ENCODE measurements around the gene ATP9A. TPM values are rescaled to one million over a fixed set of nuclear protein-coding genes. Genes with fewer than 3 reads are reported as not detected.

The ATP9A gene
- total RNA-seq, 5 donors from 2014 or later (not counting 1 experiment from before 2014, with no cell fraction given): 0.44 to 0.85 (median 0.72) TPM

DNA sequence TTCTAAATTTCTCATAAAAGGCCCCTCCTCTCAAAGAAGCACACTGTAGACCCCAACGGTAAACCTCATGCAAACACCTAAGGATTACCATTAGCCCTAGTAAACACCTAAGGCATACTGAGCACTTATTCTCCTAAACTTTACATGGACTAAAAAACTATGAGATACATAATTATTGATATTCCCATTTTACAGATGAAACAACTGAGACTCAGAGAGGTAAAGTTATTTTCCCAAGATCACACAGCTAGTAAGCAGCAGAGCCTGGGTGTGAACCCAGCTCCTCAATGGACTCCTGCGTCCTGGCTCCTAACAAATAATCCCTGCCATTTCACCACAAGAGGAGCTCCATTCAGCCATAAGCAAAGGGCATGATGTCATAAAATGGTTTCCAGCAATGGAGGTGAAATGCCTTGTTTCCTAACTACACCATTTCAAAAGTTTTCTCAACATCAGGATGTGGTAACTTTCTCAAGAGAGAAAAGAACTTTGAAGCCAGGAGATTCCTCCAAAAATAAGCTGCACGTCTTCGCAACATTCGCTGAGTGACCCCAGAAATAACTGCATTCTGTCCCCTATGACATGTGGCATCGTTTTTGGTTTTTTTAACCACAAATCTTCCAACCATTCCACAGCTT is 4.1 kb downstream of the ATP9A start:
- Mint-ChIP-seq H3K9me3 (peaks cover 0 to 4% (median 0%) of the 10 kb centered on the region in 3 donors), H3K4me1 (peaks cover 5 to 11% (median 7%) of the 10 kb centered on the region in 3 donors), H3K27ac (no peak overlapping the region), H3K4me3 (no peak overlapping the region), H3K36me3 (no peaks in the 10 kb centered on the region), H3K27me3 (peaks cover 13 to 27% of the 10 kb centered on the region in 2 donors)
- Histone ChIP-seq H3K4me3 (ENCODE audit: control insufficient read depth in 1 of 2, extremely low read depth in 1 of 2, low read length in 1 of 2) (no peak overlapping the region), H3K27ac (ENCODE audit: low read length) (no peak overlapping the region), H3K4me1 (ENCODE audit: control insufficient read depth in 1 of 2, extremely low read depth in 1 of 2, insufficient read depth in 2 of 2, low read length in 2 of 2) (peaks cover 0 to 16% of the 10 kb centered on the region in 2 experiments), H3K36me3 (ENCODE audit: control insufficient read depth in 2 of 2, extremely low read depth in 1 of 2, insufficient read depth in 1 of 2, low read length in 1 of 2) (no peaks in the 10 kb centered on the region), H3K9me3 (no peaks in the 10 kb centered on the region), H3K27me3 (replicated peaks in 1 of 2; ENCODE audit: control insufficient read depth in 2 of 2, extremely low read depth in 1 of 2, insufficient read depth in 2 of 2, low read length in 1 of 2) (peaks cover 0 to 26% of the 10 kb centered on the region in 2 experiments)
- ATAC-seq (replicated peaks in 1 of 4) (no peak), DNase-seq (no peak)
- POLR2A ChIA-PET: no interaction called here
- WGBS (ENCODE audit: insufficient coverage): 60% methylated on average over 1 of the region's 6 CpGs
- CTCF ChIA-PET: interaction anchor here in 1 of 2 donors (0.6 kb wide), 1 partner anchor 178 kb away, joined by 7 read pairs; no protein-coding TSS in a partner anchor

DNA sequence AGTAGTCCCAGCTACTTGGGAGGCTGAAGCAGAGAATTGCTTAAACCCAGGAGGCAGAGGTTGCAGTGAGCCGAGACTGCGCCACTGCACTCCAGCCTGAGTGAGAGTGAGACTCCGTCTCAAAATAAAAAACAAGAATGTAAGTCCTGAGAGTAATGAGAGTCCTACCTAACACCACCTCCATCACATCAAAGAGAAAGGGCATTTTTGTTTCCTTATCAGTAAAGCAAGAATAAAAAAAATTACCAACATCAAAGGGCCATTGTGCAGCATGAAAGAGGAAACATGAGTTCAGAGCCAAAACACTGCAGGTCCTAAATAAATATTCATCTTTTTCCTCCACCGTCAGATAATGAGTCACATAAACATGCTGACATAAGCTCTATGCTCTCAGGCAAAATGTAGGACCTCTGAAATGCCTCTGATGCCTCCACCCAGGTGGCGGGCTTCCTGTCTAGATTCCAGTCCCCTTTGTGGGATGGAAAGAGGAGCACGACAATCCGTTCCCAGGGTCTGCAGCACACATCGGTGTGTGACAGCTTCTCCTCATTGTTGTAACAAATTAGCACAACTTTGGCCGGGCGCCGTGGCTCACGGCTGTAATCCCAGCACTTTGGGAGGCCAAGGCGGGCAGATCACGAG is 7.2 kb downstream of the ATP9A start:
- H3K9me3 ChIP-seq: no peaks in the 10 kb centered on the region
- H3K4me1 ChIP-seq (ENCODE audit: control insufficient read depth in 1 of 2, extremely low read depth in 1 of 2, insufficient read depth in 2 of 2, low read length in 2 of 2): no peaks in the 10 kb centered on the region
- Mint-ChIP-seq H3K36me3 (no peaks in the 10 kb centered on the region), H3K4me1 (no peaks in the 10 kb centered on the region), H3K27ac (no peak overlapping the region), H3K9me3 (peaks cover 0 to 4% (median 0%) of the 10 kb centered on the region in 3 donors), H3K27me3 (peaks cover 7 to 18% of the 10 kb centered on the region in 2 donors), H3K4me3 (no peak overlapping the region)
- ChIA-PET POLR2A (no interaction called here), CTCF (no interaction called here)
- H3K4me3 ChIP-seq (ENCODE audit: control insufficient read depth in 1 of 2, extremely low read depth in 1 of 2, low read length in 1 of 2): no peak overlapping the region
- no peak for DNase-seq
- 91% methylated on average over 10 of the region's 14 CpGs for WGBS (ENCODE audit: insufficient coverage)
- no peak for ATAC-seq (replicated peaks in 1 of 4)
- no peak overlapping the region for H3K27ac ChIP-seq (ENCODE audit: low read length)
- H3K36me3 ChIP-seq (ENCODE audit: control insufficient read depth in 2 of 2, extremely low read depth in 1 of 2, insufficient read depth in 1 of 2, low read length in 1 of 2): no peaks in the 10 kb centered on the region
- H3K27me3 ChIP-seq (replicated peaks in 1 of 2; ENCODE audit: control insufficient read depth in 2 of 2, extremely low read depth in 1 of 2, insufficient read depth in 2 of 2, low read length in 1 of 2): peaks cover 0 to 11% of the 10 kb centered on the region in 2 experiments

DNA sequence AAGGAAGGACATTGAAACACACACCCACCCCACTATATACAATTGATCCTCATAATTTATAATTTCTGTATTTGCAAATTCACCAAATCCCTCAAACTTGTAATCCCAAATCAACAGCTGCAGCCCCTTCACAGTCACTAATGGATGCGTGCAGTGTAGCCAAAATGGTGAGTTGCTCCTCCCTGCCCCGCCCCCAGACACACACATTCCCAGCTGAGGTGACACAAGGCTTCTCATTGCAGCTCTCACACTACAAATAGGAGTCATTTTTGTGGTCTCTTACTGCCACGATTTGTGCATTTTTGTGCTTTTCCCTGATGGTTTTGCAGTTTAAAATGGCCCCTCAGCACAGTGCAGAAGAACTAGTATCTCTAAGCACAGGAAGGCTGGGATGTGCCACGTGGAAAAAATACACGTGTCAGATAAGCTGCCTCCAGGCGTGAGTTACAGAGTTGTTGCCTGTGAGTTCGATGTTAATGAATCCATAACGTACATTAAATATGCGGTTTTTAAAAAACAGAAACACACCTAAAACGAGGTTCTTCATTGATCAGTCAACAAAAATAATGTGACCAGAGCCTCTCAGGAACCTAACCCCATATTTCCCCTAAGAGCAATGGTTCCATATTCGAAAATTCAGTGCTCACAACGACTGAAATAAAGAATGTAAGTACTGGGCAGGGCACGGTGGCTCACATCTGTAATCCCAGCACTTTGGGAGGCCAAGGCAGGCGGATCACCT is 8.2 kb downstream of the ATP9A start:
- Histone ChIP-seq H3K27ac (ENCODE audit: low read length) (no peak overlapping the region), H3K27me3 (replicated peaks in 1 of 2; ENCODE audit: control insufficient read depth in 2 of 2, extremely low read depth in 1 of 2, insufficient read depth in 2 of 2, low read length in 1 of 2) (peaks cover 0 to 11% of the 10 kb centered on the region in 2 experiments), H3K36me3 (ENCODE audit: control insufficient read depth in 2 of 2, extremely low read depth in 1 of 2, insufficient read depth in 1 of 2, low read length in 1 of 2) (no peaks in the 10 kb centered on the region), H3K4me3 (ENCODE audit: control insufficient read depth in 1 of 2, extremely low read depth in 1 of 2, low read length in 1 of 2) (no peak overlapping the region), H3K9me3 (no peaks in the 10 kb centered on the region), H3K4me1 (ENCODE audit: control insufficient read depth in 1 of 2, extremely low read depth in 1 of 2, insufficient read depth in 2 of 2, low read length in 2 of 2) (no peaks in the 10 kb centered on the region)
- Mint-ChIP-seq H3K4me3 (no peak overlapping the region), H3K9me3 (peaks cover 0 to 4% (median 0%) of the 10 kb centered on the region in 3 donors), H3K4me1 (no peaks in the 10 kb centered on the region), H3K36me3 (no peaks in the 10 kb centered on the region), H3K27ac (no peak overlapping the region), H3K27me3 (peaks cover 4 to 10% of the 10 kb centered on the region in 2 donors)
- no peak for ATAC-seq (replicated peaks in 1 of 4)
- WGBS (ENCODE audit: insufficient coverage): 90% methylated on average over 9 of the region's 14 CpGs
- ChIA-PET POLR2A (no interaction called here), CTCF (interaction anchor here in 1 of 2 donors (0.6 kb wide), 1 partner anchor 1402 kb away, joined by 3 read pairs; no protein-coding TSS in a partner anchor)
- DNase-seq: no peak

DNA sequence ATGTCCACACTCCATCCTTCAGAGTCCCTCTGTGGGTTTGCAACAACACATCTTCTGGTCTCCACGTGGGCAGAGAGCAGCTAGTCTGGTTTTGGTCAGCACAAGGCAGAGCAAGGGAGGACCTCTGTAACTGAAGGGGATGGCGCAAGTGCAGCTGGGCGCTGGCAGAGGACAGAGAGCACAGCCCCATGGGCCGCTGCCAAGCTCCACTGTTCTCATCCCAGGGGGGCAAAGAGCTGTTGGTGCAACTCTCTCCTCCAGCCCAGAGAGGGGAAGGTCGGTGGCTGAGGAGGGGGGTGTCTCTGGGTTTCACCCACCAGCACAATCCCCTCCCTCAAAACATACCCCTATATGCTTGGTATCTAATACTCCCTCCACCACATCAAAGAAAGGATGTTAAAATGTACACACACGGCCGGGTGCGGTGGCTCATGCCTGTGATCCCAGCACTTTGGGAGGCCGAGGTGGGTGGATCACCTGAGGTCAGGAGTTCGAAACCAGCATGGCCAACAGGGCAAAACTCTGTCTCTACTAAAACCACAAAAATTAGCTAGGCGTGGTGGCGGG is 9.1 kb downstream of the ATP9A start:
- no peak overlapping the region for H3K27ac ChIP-seq (ENCODE audit: low read length)
- ChIA-PET CTCF (no interaction called here), POLR2A (no interaction called here)
- H3K4me1 ChIP-seq (ENCODE audit: control insufficient read depth in 1 of 2, extremely low read depth in 1 of 2, insufficient read depth in 2 of 2, low read length in 2 of 2): no peaks in the 10 kb centered on the region
- no peak overlapping the region for H3K4me3 ChIP-seq (ENCODE audit: control insufficient read depth in 1 of 2, extremely low read depth in 1 of 2, low read length in 1 of 2)
- no peak overlapping the region for H3K27ac Mint-ChIP-seq
- no peaks in the 10 kb centered on the region for H3K36me3 ChIP-seq (ENCODE audit: control insufficient read depth in 2 of 2, extremely low read depth in 1 of 2, insufficient read depth in 1 of 2, low read length in 1 of 2)
- peaks cover 3 to 10% of the 10 kb centered on the region in 2 donors for H3K27me3 Mint-ChIP-seq
- no peaks in the 10 kb centered on the region for H3K9me3 Mint-ChIP-seq
- 63% methylated on average over 5 of the region's 12 CpGs for WGBS (ENCODE audit: insufficient coverage)
- ATAC-seq (replicated peaks in 1 of 4): no peak
- no peaks in the 10 kb centered on the region for H3K9me3 ChIP-seq
- no peaks in the 10 kb centered on the region for H3K36me3 Mint-ChIP-seq
- H3K4me3 Mint-ChIP-seq: no peak overlapping the region
- DNase-seq: no peak
- H3K27me3 ChIP-seq (replicated peaks in 1 of 2; ENCODE audit: control insufficient read depth in 2 of 2, extremely low read depth in 1 of 2, insufficient read depth in 2 of 2, low read length in 1 of 2): peaks cover 0 to 11% of the 10 kb centered on the region in 2 experiments
- no peaks in the 10 kb centered on the region for H3K4me1 Mint-ChIP-seq

DNA sequence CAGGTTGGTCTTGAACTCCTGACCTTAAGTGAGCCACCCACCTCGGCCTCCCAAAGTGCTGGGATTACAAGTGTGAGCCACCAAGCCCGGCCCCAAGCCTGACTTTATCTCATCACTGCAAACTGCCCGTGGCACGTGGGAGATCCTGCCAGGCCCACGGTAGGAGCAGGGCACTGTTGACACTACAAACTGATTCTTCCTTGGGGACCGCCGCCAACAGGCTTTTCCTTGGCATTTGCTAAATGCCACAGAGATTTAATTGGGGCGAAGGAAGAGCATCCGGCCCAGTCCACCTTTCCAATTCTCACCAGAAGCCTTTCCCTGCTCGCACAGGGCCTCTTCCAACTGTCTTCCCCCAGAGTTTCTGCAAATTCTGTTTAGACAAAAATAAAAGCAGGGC is 11.0 kb downstream of the ATP9A start:
- no peaks in the 10 kb centered on the region for H3K4me1 ChIP-seq (ENCODE audit: control insufficient read depth in 1 of 2, extremely low read depth in 1 of 2, insufficient read depth in 2 of 2, low read length in 2 of 2)
- H3K4me3 ChIP-seq (ENCODE audit: control insufficient read depth in 1 of 2, extremely low read depth in 1 of 2, low read length in 1 of 2): no peak overlapping the region
- no peaks in the 10 kb centered on the region for H3K9me3 Mint-ChIP-seq
- 81% methylated on average over 9 of the region's 10 CpGs for WGBS (ENCODE audit: insufficient coverage)
- H3K4me3 Mint-ChIP-seq: no peak overlapping the region
- DNase-seq (no peak), ATAC-seq (replicated peaks in 1 of 4) (no peak)
- H3K27me3 ChIP-seq (replicated peaks in 1 of 2; ENCODE audit: control insufficient read depth in 2 of 2, extremely low read depth in 1 of 2, insufficient read depth in 2 of 2, low read length in 1 of 2): peaks cover 0 to 11% of the 10 kb centered on the region in 2 experiments
- peaks cover 3 to 10% of the 10 kb centered on the region in 2 donors for H3K27me3 Mint-ChIP-seq
- ChIA-PET CTCF (no interaction called here), POLR2A (no interaction called here)
- no peaks in the 10 kb centered on the region for H3K36me3 Mint-ChIP-seq
- no peaks in the 10 kb centered on the region for H3K4me1 Mint-ChIP-seq
- H3K9me3 ChIP-seq: no peaks in the 10 kb centered on the region
- H3K36me3 ChIP-seq (ENCODE audit: control insufficient read depth in 2 of 2, extremely low read depth in 1 of 2, insufficient read depth in 1 of 2, low read length in 1 of 2): no peaks in the 10 kb centered on the region
- no peak overlapping the region for H3K27ac Mint-ChIP-seq
- no peak overlapping the region for H3K27ac ChIP-seq (ENCODE audit: low read length)

DNA sequence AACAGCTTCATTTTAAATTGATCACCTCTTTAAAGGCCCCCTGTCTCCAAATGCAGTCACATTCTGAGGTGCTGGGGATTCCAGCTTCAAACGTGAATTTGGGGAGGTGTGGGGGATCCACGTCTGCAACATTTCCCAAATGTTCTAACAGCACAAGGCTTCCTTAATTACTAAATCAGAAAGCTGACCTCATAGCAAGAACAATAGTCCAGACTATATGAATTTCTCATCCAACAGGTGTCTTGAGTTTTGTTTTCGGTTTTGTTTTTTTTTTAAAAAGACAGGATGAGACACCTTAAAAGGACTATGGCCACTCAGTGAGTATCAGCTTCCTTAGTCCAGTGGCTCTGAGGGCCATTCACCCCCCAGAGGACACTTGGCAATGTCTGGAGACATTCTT is 11.5 kb downstream of the ATP9A start:
- ATAC-seq (replicated peaks in 1 of 4) (no peak), DNase-seq (no peak)
- Mint-ChIP-seq H3K4me1 (no peaks in the 10 kb centered on the region), H3K4me3 (no peak overlapping the region), H3K27ac (no peak overlapping the region), H3K36me3 (no peaks in the 10 kb centered on the region), H3K27me3 (peaks cover 3 to 10% of the 10 kb centered on the region in 2 donors), H3K9me3 (no peaks in the 10 kb centered on the region)
- ChIA-PET POLR2A (no interaction called here), CTCF (no interaction called here)
- peaks cover 0 to 8% of the 10 kb centered on the region in 2 experiments for H3K27me3 ChIP-seq (replicated peaks in 1 of 2; ENCODE audit: control insufficient read depth in 2 of 2, extremely low read depth in 1 of 2, insufficient read depth in 2 of 2, low read length in 1 of 2)
- H3K9me3 ChIP-seq: no peaks in the 10 kb centered on the region
- no peak overlapping the region for H3K27ac ChIP-seq (ENCODE audit: low read length)
- no peaks in the 10 kb centered on the region for H3K4me1 ChIP-seq (ENCODE audit: control insufficient read depth in 1 of 2, extremely low read depth in 1 of 2, insufficient read depth in 2 of 2, low read length in 2 of 2)
- H3K4me3 ChIP-seq (ENCODE audit: control insufficient read depth in 1 of 2, extremely low read depth in 1 of 2, low read length in 1 of 2): no peak overlapping the region
- WGBS (ENCODE audit: insufficient coverage): no CpG with 5 or more reads among the region's 3 CpGs
- no peaks in the 10 kb centered on the region for H3K36me3 ChIP-seq (ENCODE audit: control insufficient read depth in 2 of 2, extremely low read depth in 1 of 2, insufficient read depth in 1 of 2, low read length in 1 of 2)
